HG03095 (cell line): Measurements from ENCODE around the gene SMARCB1.

Source experiments
- ATAC-seq: cut with Tn5 transposase; IDR thresholded peaks from one replicate; pipeline ENCODE4 v1.9.1; 2021; ENCODE audit warnings: moderate library complexity; ENCODE audit not compliant: unreplicated experiment

SMARCB1 gene

GRCh38 chr22:23760056-23760455 lies 26.7 kb upstream of the SMARCB1 start:
- ATAC-seq: no peak

- no peak for ATAC-seq
Observed at GRCh38 chr22:23762842-23763578, 23.8 kb upstream of the SMARCB1 start, which contains the start of gene C22orf15. Gene C22orf15 (plus strand): TSS chr22:23762990. CDS start chr22:23763307, 317 bp downstream.

GRCh38 chr22:23763579-23763945 lies 23.2 kb upstream of the SMARCB1 start:
- ATAC-seq: no peak

GRCh38 chr22:23763954-23764353 lies 22.8 kb upstream of the SMARCB1 start:
- no peak for ATAC-seq

- ATAC-seq: no peak
Observed at GRCh38 chr22:23764899-23765881, 21.6 kb upstream of the SMARCB1 start.

GRCh38 chr22:23767303-23767672 lies 19.5 kb upstream of the SMARCB1 start:
- ATAC-seq: no peak

- ATAC-seq: no peak
Observed at GRCh38 chr22:23767673-23768548, 18.9 kb upstream of the SMARCB1 start, which contains the start of gene CHCHD10. Gene CHCHD10 (minus strand): TSS chr22:23767972. CDS start chr22:23767874, 98 bp downstream.

- ATAC-seq: no peak
Observed at GRCh38 chr22:23769321-23769965, 17.3 kb upstream of the SMARCB1 start.

- ATAC-seq: no peak
Observed at GRCh38 chr22:23772315-23772648, 14.5 kb upstream of the SMARCB1 start.

GRCh38 chr22:23772649-23773473 lies 13.9 kb upstream of the SMARCB1 start, which contains the start of gene MMP11:
Gene MMP11 (plus strand): TSS chr22:23772849. CDS start chr22:23772871, 22 bp downstream.
- ATAC-seq: no peak

- no peak for ATAC-seq
Observed at GRCh38 chr22:23773483-23774113, 13.2 kb upstream of the SMARCB1 start.

- ATAC-seq: no peak
Observed at GRCh38 chr22:23774114-23774921, 12.4 kb upstream of the SMARCB1 start.

- no peak for ATAC-seq
Observed at GRCh38 chr22:23774922-23775436, 11.8 kb upstream of the SMARCB1 start.

- no peak for ATAC-seq
Observed at GRCh38 chr22:23775779-23776375, 10.9 kb upstream of the SMARCB1 start.

- no peak for ATAC-seq
Observed at GRCh38 chr22:23777776-23778576, 8.8 kb upstream of the SMARCB1 start.

- no peak for ATAC-seq
Observed at GRCh38 chr22:23778577-23778900, 8.2 kb upstream of the SMARCB1 start.

- ATAC-seq: no peak
Observed at GRCh38 chr22:23779083-23779482, 7.7 kb upstream of the SMARCB1 start.
